Forelimb muscle (tissue), 1 donor: ENCODE results near the gene PARD3. TPM values are rescaled to one million over a fixed set of nuclear protein-coding genes. Genes with fewer than 3 reads are reported as not detected.
"Not testable (repeated sequence)": the region's sequence is repeated elsewhere in the genome, so short reads cannot be mapped to it uniquely, and the experiment has no call there.

Experiments used
- DNase-seq: peaks from one replicate; pipeline ENCODE4 v3.0.0-alpha.2; 2013; ENCODE audit warnings: low read depth
- polyA plus RNA-seq: library from polyadenylated mRNA; unstranded; fragments of 120-200 nt; gene quantifications from one replicate; pipeline ENCODE4 v1.2.1, GENCODE V29; 2013; ENCODE audit not compliant: insufficient read length

PARD3 gene
- polyA plus RNA-seq, 1 donor: 40.0 TPM

GRCh38 chr10:34423673-34424625, 391.1 kb downstream of the PARD3 start:
- no peak for DNase-seq

- DNase-seq: no peak
Observed at GRCh38 chr10:34420795-34421194, 394.3 kb downstream of the PARD3 start.

GRCh38 chr10:34420273-34420672, 394.8 kb downstream of the PARD3 start:
- no peak for DNase-seq

GRCh38 chr10:34415039-34415438, 400.1 kb downstream of the PARD3 start:
- DNase-seq: no peak

GRCh38 chr10:34413756-34414587, 401.1 kb downstream of the PARD3 start:
- no peak for DNase-seq

GRCh38 chr10:34413214-34413613, 401.9 kb downstream of the PARD3 start:
- no peak for DNase-seq

- DNase-seq: no peak
Observed at GRCh38 chr10:34408956-34409355, 406.1 kb downstream of the PARD3 start.

- DNase-seq: no peak
Observed at GRCh38 chr10:34408381-34408780, 406.7 kb downstream of the PARD3 start.

- DNase-seq: no peak
Observed at GRCh38 chr10:34407324-34407805, 407.7 kb downstream of the PARD3 start.

- no peak for DNase-seq
Observed at GRCh38 chr10:34406463-34407323, 408.4 kb downstream of the PARD3 start.

GRCh38 chr10:34405611-34406462, 409.3 kb downstream of the PARD3 start:
- no peak for DNase-seq

- DNase-seq: no peak
Observed at GRCh38 chr10:34403512-34403911, 411.6 kb downstream of the PARD3 start.

GRCh38 chr10:34400075-34400474, 415.0 kb downstream of the PARD3 start:
- no peak for DNase-seq

- DNase-seq: no peak
Observed at GRCh38 chr10:34399013-34399412, 416.1 kb downstream of the PARD3 start.

GRCh38 chr10:34397324-34397723, 417.8 kb downstream of the PARD3 start:
- DNase-seq: no peak

GRCh38 chr10:34396663-34397062, 418.4 kb downstream of the PARD3 start:
- no peak for DNase-seq

GRCh38 chr10:34392641-34393170, 422.4 kb downstream of the PARD3 start:
- DNase-seq: no peak

GRCh38 chr10:34391168-34391567, 423.9 kb downstream of the PARD3 start:
- DNase-seq: not testable (repeated sequence)

GRCh38 chr10:34389801-34390200, 425.3 kb downstream of the PARD3 start:
- DNase-seq: no peak

GRCh38 chr10:34386921-34387320, 428.2 kb downstream of the PARD3 start:
- no peak for DNase-seq
